GM12873 (cell line): ENCODE results near the gene STRIP2.

ENCODE experiments used
- CTCF ChIP-seq: IDR thresholded peaks from 2 replicates; pipeline ENCODE4 v1.5.1; 2012; ENCODE audit warnings: low read depth, mild to moderate bottlenecking, moderate library complexity, low read length, control low read depth; ENCODE audit not compliant: insufficient read depth; ENCODE audit errors: missing control alignments

The STRIP2 gene

GRCh38 chr7:129502708-129503685 lies 68.8 kb downstream of the STRIP2 start:
- TF ChIP-seq CTCF: no peak

GRCh38 chr7:129503725-129504124 lies 69.5 kb downstream of the STRIP2 start:
- TF ChIP-seq CTCF: no peak

- no peak for TF ChIP-seq CTCF
Observed at GRCh38 chr7:129512192-129512591, 78.0 kb downstream of the STRIP2 start.

- TF ChIP-seq CTCF: no peak
Observed at GRCh38 chr7:129513546-129513945, 79.3 kb downstream of the STRIP2 start.

- no peak for TF ChIP-seq CTCF
Observed at GRCh38 chr7:129514683-129515082, 80.5 kb downstream of the STRIP2 start.

GRCh38 chr7:129515381-129515780 lies 81.1 kb downstream of the STRIP2 start:
- no peak for TF ChIP-seq CTCF

- no peak for TF ChIP-seq CTCF
Observed at GRCh38 chr7:129517931-129518330, 83.7 kb downstream of the STRIP2 start.
